ENCODE data around the gene KRT4. TPM values are rescaled to one million over a fixed set of nuclear protein-coding genes. Genes with fewer than 3 reads are reported as not detected.

Gene KRT4
- total RNA-seq, 1 donor from 2014 or later: not detected

DNA sequence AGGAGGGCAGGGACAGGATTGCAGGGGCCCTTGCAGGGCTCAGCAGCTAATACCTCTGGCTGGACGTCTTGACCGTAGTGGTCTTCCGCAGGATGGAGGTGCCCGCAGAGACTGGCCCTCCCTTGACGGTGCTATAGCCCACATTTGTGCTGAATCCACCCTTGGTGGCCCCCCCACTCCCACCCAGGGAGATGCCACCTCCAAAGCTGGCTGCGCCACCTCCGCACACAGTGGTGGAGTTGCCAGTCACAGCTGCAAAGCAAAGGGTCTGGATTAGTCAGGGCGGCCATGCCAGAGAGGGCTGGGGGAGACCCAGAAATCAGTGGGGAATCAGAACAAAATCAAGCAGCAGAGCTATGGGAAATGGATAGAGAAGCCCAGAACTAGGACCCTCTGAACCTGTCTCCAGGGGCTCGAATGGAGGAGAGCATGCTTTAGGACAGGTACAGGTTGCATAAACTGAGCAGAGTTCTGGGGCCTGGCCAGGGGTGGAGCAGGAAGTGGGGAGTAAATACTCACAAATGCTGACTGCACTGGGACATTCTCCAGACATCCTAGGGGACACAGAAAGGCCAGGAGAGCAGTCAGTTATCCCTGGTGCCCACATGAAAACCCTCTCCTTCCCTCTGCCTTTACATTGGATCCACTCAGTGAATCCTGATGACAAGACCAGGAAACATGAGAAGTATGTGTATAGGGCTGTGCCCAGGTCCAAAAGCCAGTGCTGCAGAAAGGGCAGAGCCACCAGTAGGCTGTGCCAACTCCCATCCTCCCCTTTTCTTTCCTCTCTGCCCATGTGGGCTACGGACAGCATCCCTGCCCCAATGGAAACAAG lies 8.1 kb upstream of the KRT4 start:
- H3K36me3 ChIP-seq: no peaks in the 10 kb centered on the region
- H3K27ac ChIP-seq: peak overlapping the region in 1 of 2 donors; percentile 18
- H3K9me3 ChIP-seq: no peaks in the 10 kb centered on the region
- DNase-seq (ENCODE audit: low spot score in 2 of 2): no peak
- H3K4me1 ChIP-seq: peaks cover 0 to 3% of the 10 kb centered on the region in 2 donors
- TF ChIP-seq, protein P1, sequence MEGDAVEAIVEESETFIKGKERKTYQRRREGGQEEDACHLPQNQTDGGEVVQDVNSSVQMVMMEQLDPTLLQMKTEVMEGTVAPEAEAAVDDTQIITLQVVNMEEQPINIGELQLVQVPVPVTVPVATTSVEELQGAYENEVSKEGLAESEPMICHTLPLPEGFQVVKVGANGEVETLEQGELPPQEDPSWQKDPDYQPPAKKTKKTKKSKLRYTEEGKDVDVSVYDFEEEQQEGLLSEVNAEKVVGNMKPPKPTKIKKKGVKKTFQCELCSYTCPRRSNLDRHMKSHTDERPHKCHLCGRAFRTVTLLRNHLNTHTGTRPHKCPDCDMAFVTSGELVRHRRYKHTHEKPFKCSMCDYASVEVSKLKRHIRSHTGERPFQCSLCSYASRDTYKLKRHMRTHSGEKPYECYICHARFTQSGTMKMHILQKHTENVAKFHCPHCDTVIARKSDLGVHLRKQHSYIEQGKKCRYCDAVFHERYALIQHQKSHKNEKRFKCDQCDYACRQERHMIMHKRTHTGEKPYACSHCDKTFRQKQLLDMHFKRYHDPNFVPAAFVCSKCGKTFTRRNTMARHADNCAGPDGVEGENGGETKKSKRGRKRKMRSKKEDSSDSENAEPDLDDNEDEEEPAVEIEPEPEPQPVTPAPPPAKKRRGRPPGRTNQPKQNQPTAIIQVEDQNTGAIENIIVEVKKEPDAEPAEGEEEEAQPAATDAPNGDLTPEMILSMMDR (IDR thresholded peaks at IDR 0.05): no peak
- intact Hi-C loops (cut with DNase I): no loop called here
- H3K27me3 ChIP-seq: no peaks in the 10 kb centered on the region
- H3K4me3 ChIP-seq: no peak overlapping the region

DNA sequence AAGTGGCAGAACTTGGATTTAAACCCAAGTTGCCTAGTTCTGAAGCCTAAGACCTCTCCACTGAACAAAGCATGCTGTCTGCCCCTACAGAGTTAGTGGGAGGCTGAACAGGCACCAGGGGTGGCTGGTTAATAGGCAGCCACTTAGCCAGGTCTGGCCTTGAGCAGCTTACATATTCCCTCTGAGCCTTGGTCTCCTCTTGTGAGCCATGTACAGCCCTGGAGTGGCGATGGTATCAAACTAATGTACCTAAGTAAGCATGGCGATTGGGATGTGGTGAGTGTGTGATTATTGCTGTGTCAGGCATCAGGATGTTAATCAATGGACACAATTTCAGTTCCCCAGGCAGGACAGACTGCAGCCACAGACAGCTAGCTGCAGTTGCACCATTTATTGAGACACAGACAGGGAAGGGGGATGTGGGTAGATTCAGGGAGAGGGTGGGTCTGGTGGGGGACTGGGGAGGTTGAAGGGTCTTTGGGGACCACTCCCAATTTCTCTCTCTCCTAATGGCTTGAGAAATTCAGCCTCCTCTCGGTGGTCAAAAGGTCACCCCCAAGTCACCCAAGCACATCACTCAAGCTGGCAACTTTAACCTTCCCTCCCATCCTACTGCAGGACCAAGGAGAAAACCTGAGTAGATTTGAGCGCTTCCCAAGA lies 7.3 kb upstream of the KRT4 start:
- Histone ChIP-seq H3K27ac (no peak overlapping the region), H3K4me3 (no peak overlapping the region), H3K36me3 (no peaks in the 10 kb centered on the region), H3K4me1 (peaks cover 0 to 3% of the 10 kb centered on the region in 2 donors), H3K27me3 (no peaks in the 10 kb centered on the region), H3K9me3 (no peaks in the 10 kb centered on the region)
- no peak for DNase-seq (ENCODE audit: low spot score in 2 of 2)
- intact Hi-C loops (cut with DNase I): no loop called here
- TF ChIP-seq, protein P1 (IDR thresholded peaks at IDR 0.05): no peak

DNA sequence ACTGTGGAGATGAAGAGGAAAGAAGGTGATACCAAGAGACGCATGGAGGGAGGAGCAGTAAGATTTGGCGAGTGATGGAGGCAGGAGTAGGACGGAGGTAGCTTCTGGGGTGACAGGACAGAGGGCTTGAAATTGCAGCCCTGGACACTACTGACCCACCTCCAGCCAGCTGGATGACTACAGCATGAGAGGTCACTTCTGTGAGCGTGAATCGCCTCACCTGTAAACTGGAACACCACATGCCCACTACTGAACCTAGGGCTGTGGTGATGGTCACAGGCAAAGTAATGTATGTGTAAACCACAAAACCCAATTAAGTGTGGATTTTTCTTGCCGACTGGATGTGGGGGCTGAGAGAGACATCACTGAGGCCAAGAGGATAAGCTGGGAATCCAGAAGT lies 6.6 kb upstream of the KRT4 start:
- TF ChIP-seq, protein P1 (IDR thresholded peaks at IDR 0.05): no peak
- no peaks in the 10 kb centered on the region for H3K9me3 ChIP-seq
- peaks cover 0 to 3% of the 10 kb centered on the region in 2 donors for H3K4me1 ChIP-seq
- H3K36me3 ChIP-seq: no peaks in the 10 kb centered on the region
- intact Hi-C loops (cut with DNase I): no loop called here
- H3K4me3 ChIP-seq: no peak overlapping the region
- no peak for DNase-seq (ENCODE audit: low spot score in 2 of 2)
- no peak overlapping the region for H3K27ac ChIP-seq
- no peaks in the 10 kb centered on the region for H3K27me3 ChIP-seq

DNA sequence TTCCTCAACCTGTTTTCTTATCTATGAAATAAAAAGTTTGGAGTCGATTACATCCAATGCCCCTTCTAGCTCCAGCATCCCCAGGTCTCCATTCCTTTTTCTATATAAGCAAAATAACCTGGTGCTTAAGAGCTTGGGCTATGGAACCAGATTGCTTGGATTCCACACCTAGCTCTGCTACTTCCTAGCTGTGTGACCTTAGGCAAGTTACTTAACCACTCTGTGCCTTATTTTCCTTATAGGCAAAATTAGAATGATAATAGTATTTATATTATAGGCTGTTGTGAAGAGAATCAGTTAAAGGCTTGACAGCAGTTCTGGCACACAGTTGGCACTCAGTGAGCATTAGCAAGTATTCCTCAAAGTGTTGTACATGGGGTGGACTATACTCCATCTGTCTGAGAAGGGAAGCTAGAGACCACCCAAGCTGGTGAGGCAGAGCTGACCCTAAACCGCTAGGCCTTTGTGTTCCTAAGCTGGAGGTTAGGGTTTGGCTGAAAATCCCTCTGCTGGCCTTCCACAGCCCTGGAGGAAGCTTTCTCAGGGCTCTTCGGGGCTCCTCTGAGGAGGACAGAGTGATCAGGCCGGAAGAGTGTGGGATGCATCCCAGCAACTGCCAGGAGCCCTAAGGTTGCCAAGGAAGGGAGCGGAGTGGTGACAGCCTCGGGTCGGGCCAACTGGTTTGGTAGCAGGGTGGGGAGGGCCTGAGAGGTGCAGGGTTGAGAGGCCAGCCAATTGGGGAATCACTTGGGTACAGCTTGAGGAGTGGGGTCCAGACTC lies 6.0 kb upstream of the KRT4 start:
- TF ChIP-seq, protein P1 (IDR thresholded peaks at IDR 0.05): no peak
- H3K27me3 ChIP-seq: no peaks in the 10 kb centered on the region
- peaks cover 0 to 3% of the 10 kb centered on the region in 2 donors for H3K4me1 ChIP-seq
- H3K27ac ChIP-seq: no peak overlapping the region
- no peak for DNase-seq (ENCODE audit: low spot score in 2 of 2)
- no peaks in the 10 kb centered on the region for H3K36me3 ChIP-seq
- intact Hi-C loops (cut with DNase I): no loop called here
- no peaks in the 10 kb centered on the region for H3K9me3 ChIP-seq
- H3K4me3 ChIP-seq: no peak overlapping the region

- Histone ChIP-seq H3K27me3 (no peaks in the 10 kb centered on the region), H3K9me3 (no peaks in the 10 kb centered on the region), H3K27ac (no peak overlapping the region), H3K4me1 (peaks cover 0 to 3% of the 10 kb centered on the region in 2 donors), H3K36me3 (no peaks in the 10 kb centered on the region), H3K4me3 (no peak overlapping the region)
- TF ChIP-seq, protein P1 (IDR thresholded peaks at IDR 0.05): no peak
- no peak for DNase-seq (ENCODE audit: low spot score in 2 of 2)
- intact Hi-C loops (cut with DNase I): no loop called here
These were observed 5.0 kb upstream of the KRT4 start for GRCh38 chr12:52818887-52819420.
